GM23338 (cell line): ENCODE measurements around the gene ATF5. TPM values are rescaled to one million over a fixed set of nuclear protein-coding genes. Genes with fewer than 3 reads are reported as not detected.

Experiments used
- ATAC-seq: fragments of 200-7000 bp; cut with Tn5 transposase; 3 replicates; pipeline ENCODE4 v1.9.1; 2020
- DNase-seq: peaks from one replicate; pipeline ENCODE4 v3.0.0-alpha.2; 2015; ENCODE audit warnings: low spot score
- H2AFZ ChIP-seq: fragments of 200-600 bp; sonication (generic); 2 replicates; pipeline ENCODE4 v1.8.0; 2016; ENCODE audit warnings: antibody characterized with exemption, mild to moderate bottlenecking, moderate library complexity
- H3F3A ChIP-seq: fragments of 200-600 bp; sonication (generic); replicated peaks from 2 replicates; pipeline ENCODE4 v1.8.0; 2017; ENCODE audit warnings: antibody characterized with exemption, mixed run types, low read depth
- H3K27ac ChIP-seq: fragments of 200-600 bp; sonication (generic); 2 replicates; pipeline ENCODE4 v1.6.1; 2016; ENCODE audit warnings: low read depth
- H3K27me3 ChIP-seq: fragments of 200-600 bp; sonication (generic); 2 replicates; pipeline ENCODE4 v1.8.0; 2016; ENCODE audit warnings: mild to moderate bottlenecking, mixed run types, moderate library complexity; ENCODE audit not compliant: insufficient read depth
- H3K36me3 ChIP-seq: fragments of 200-600 bp; sonication (generic); 2 replicates; pipeline ENCODE4 v1.8.0; 2016; ENCODE audit warnings: mild to moderate bottlenecking; ENCODE audit not compliant: insufficient read depth
- H3K4me1 ChIP-seq: fragments of 200-600 bp; sonication (generic); 2 replicates; pipeline ENCODE4 v1.8.0; 2016; ENCODE audit warnings: mild to moderate bottlenecking, moderate library complexity; ENCODE audit not compliant: insufficient read depth
- H3K4me2 ChIP-seq: fragments of 200-600 bp; sonication (generic); 2 replicates; pipeline ENCODE4 v1.7.1; 2017; ENCODE audit warnings: mixed run types
- H3K4me3 ChIP-seq: fragments of 200-600 bp; sonication (generic); 2 replicates; pipeline ENCODE4 v1.6.1; 2016; ENCODE audit warnings: mixed run types
- H3K79me2 ChIP-seq: fragments of 200-600 bp; sonication (generic); replicated peaks from 2 replicates; pipeline ENCODE4 v1.8.0; 2017; ENCODE audit warnings: mild to moderate bottlenecking; ENCODE audit not compliant: insufficient read depth
- H3K9me2 ChIP-seq: fragments of 200-600 bp; sonication (generic); 2 replicates; pipeline ENCODE4 v1.8.0; 2017; ENCODE audit not compliant: insufficient read depth
- H4K20me1 ChIP-seq: fragments of 200-600 bp; sonication (generic); replicated peaks from 2 replicates; pipeline ENCODE4 v1.8.0; 2017; ENCODE audit warnings: mild to moderate bottlenecking; ENCODE audit not compliant: insufficient read depth
- H3K27ac Mint-ChIP-seq: 2 replicates; pipeline ENCODE4 v1.8.0; 2020; ENCODE audit warnings: inconsistent platforms, mild to moderate bottlenecking, moderate library complexity, mixed read lengths
- H3K27me3 Mint-ChIP-seq: 3 replicates; pipeline ENCODE4 v1.8.0; 2022; ENCODE audit warnings: low read depth, mild to moderate bottlenecking, moderate library complexity, mixed read lengths, inconsistent platforms; ENCODE audit not compliant: insufficient read depth, poor library complexity
- H3K36me3 Mint-ChIP-seq: 3 replicates; pipeline ENCODE4 v1.8.0; 2021; ENCODE audit warnings: low read depth, mild to moderate bottlenecking, inconsistent platforms, moderate library complexity, mixed read lengths
- H3K4me1 Mint-ChIP-seq: 3 replicates; pipeline ENCODE4 v1.8.0; 2020; ENCODE audit warnings: mild to moderate bottlenecking, inconsistent platforms, mixed read lengths
- H3K4me3 Mint-ChIP-seq: 3 replicates; pipeline ENCODE4 v1.8.0; 2021; ENCODE audit warnings: moderate library complexity, mild to moderate bottlenecking, inconsistent platforms, mixed read lengths
- H3K9me3 Mint-ChIP-seq: 3 replicates; pipeline ENCODE4 v1.8.0; 2020; ENCODE audit warnings: moderate library complexity, mild to moderate bottlenecking, inconsistent platforms, mixed read lengths
- CREB1 ChIP-seq: fragments of 250-450 bp; sonication (Bioruptor Pico); IDR thresholded peaks from 2 replicates; pipeline ENCODE4 v1.5.0; 2020; ENCODE audit warnings: low read depth, mild to moderate bottlenecking, moderate library complexity
- CTCF ChIP-seq, 2 experiments: fragments of 200-600 bp in 1 of 2; sonication (generic) in 1 of 2; conservative IDR thresholded peaks; 2 replicates each; pipeline versions ENCODE4 v1.5.1 to v1.6.1; 2016 to 2017; ENCODE audit warnings: antibody characterized with exemption in 2 of 2, low read depth in 2 of 2, mild to moderate bottlenecking in 2 of 2, moderate library complexity in 1 of 2
- EZH2phosphoT487 ChIP-seq: fragments of 200-600 bp; sonication (generic); IDR thresholded peaks from one replicate; pipeline ENCODE4 v1.8.1; 2018; ENCODE audit warnings: antibody characterized with exemption; ENCODE audit not compliant: unreplicated experiment
- POLR2AphosphoS5 ChIP-seq: IDR thresholded peaks from 2 replicates; pipeline ENCODE4 v1.6.1; 2016; ENCODE audit warnings: antibody characterized with exemption, low read depth
- ZNF114 ChIP-seq: fragments of 250-450 bp; sonication (Bioruptor Pico); IDR thresholded peaks from 2 replicates; pipeline ENCODE4 v1.5.0; 2020; ENCODE audit warnings: mild to moderate bottlenecking, moderate library complexity
- ZNF331 ChIP-seq: fragments of 250-450 bp; sonication (Bioruptor Pico); IDR thresholded peaks from 2 replicates; pipeline ENCODE4 v1.5.0; 2020; ENCODE audit warnings: low read depth, mild to moderate bottlenecking, moderate library complexity
- polyA plus RNA-seq: library from polyadenylated mRNA; unstranded; fragments of >200 nt; fragmentation: Nextera tagmentation; extraction: Ambion mirVana; gene quantifications from 2 replicates; pipeline ENCODE4 v1.2.1, GENCODE V29; 2016
- total RNA-seq: library from RNA; depleted of rRNA; stranded (reverse); fragments of >200 nt; shearing (Covaris generic); gene quantifications from 2 replicates; pipeline ENCODE4 v1.2.3, GENCODE V29; 2014

The ATF5 gene
- total and polyA plus RNA-seq, 2 experiments from 2014 or later: 7.4 to 9.6 TPM

DNA sequence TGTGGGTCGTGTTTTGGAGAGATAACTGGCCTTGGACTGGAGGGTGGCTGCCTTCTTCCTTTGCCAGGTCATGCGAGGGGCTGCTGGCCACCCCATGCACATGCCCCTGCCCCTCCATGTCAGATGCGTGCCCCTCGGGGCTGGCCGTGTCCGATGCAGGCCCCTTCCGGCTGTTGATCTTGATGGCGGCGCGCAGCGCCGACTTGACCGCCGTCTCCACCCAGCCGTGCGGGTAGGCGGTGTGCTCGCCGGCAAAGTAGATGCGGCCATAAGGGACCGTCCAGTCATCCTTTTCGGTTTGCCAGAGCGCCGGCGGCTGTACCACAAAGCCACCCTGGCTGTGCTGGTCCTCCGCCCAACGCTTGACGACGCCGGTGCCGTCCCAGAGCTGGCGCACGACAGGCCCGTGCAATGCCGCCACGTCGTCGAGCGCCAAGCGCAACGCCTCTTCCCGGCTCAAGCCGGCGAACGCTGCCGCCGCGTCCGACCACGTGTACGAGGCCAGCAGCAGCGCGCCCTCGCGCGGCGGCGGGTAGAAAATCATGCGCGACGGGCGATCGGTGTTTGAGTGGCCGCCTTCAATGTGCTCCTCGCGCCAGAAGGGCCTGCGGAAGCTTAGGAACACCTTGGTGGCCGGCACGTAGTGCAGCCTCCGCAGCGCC is 39.2 kb upstream of the ATF5 start:
- Histone ChIP-seq H3K4me3 (peak overlapping the region; percentile 53), H3F3A (peaks cover 30% of the 10 kb centered on the region; the same call in 1 of the 2 replicates), H3K36me3 (peaks cover 2% of the 10 kb centered on the region; the same call in 1 of the 2 replicates), H3K4me2 (peak overlapping the region; percentile 84), H3K27ac (no peak overlapping the region), H3K9me2 (no peaks in the 10 kb centered on the region), H3K4me1 (peaks cover 9% of the 10 kb centered on the region; the same call in 1 of the 2 replicates), H2AFZ (peak overlapping the region; percentile 96; the same call in 1 of the 2 replicates), H4K20me1 (no peaks in the 10 kb centered on the region; the same call in 1 of the 2 replicates), H3K27me3 (0 out of 2 replicates have a peak, but pooled peaks cover 3% of the 10 kb centered on the region), H3K79me2 (no peaks in the 10 kb centered on the region)
- TF ChIP-seq EZH2phosphoT487 (no peak), CREB1 (CRISPR knock-in tag) (peak; percentile 72), CTCF (conservative IDR thresholded peaks at IDR 0.05; ENCODE audit: low read depth in 2 of 2) (peak; percentile 61 to 85), ZNF331 (CRISPR knock-in tag) (no peak), POLR2AphosphoS5 (peak; percentile 39; the same call in 1 of the 2 replicates)
- Mint-ChIP-seq H3K36me3 (peaks cover 30% of the 10 kb centered on the region), H3K4me3 (peak overlapping the region; percentile 73), H3K27ac (peak overlapping the region; percentile 96), H3K27me3 (peaks cover 26% of the 10 kb centered on the region), H3K9me3 (peaks cover 5% of the 10 kb centered on the region), H3K4me1 (peaks cover 9% of the 10 kb centered on the region)
- peak; percentile 94 for DNase-seq
- peak; percentile 79 for ATAC-seq

DNA sequence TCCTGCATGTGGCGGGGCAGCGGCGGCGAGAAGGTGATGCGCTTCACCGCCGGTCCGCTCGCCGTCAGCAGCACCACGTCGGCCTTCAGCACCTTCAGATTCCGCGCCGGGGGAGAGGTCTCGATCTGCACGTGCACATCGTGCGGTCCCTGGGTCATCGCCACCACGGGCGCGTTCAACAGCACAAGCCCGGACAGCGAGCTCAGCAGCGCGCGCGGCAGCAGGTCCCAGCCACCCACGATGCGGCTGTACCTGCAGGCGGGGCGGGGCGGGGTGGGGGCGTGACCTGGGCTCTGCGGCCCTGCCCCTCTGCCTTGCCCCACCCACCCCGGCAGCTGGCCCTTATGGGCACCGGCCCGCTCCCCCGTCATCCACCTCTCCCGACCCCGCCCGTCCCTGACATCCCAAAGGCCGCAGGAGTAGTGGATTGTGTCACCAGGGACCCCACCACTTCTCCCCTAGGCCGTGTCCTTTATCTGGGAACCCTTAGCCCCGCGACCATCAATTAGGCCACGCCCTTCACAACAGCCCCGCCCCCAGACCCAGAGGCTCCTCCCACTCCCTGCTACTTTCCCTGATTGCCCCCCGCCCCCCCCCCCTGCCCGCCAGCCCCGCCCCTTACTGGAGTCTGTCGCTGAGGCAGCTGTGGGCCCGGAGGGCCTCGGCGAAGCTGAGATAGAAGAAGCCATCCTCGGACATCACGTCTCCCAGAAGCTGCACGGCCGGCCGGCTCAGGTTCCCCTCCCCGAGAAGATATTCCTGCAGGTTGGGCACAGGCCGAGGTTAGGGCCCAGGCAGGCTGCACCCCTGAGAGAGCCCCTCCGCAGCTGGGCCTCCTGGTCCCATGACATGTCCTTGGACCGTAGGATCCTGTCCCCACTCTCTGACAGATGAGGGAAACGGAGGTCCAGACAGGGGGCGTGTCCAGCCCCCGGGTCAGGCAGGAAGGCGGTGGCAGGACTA is 38.4 kb upstream of the ATF5 start:
- Mint-ChIP-seq H3K36me3 (peaks cover 22% of the 10 kb centered on the region), H3K27ac (peak overlapping the region; percentile 96), H3K27me3 (peaks cover 30% of the 10 kb centered on the region), H3K4me3 (peak overlapping the region; percentile 73), H3K9me3 (peaks cover 5% of the 10 kb centered on the region), H3K4me1 (peaks cover 9% of the 10 kb centered on the region)
- no peaks in the 10 kb centered on the region; the same call in 1 of the 2 replicates for H4K20me1 ChIP-seq
- DNase-seq (peak; percentile 80), ATAC-seq (peak; percentile 72)
- H2AFZ ChIP-seq: peak overlapping the region; percentile 96
- no peaks in the 10 kb centered on the region for H3K79me2 ChIP-seq
- H3K36me3 ChIP-seq: no peaks in the 10 kb centered on the region
- H3K4me3 ChIP-seq: peak overlapping the region; percentile 53
- no peaks in the 10 kb centered on the region for H3K9me2 ChIP-seq
- 0 out of 2 replicates have a peak, but pooled peaks cover 3% of the 10 kb centered on the region for H3K27me3 ChIP-seq
- H3K27ac ChIP-seq: no peak overlapping the region
- peaks cover 9% of the 10 kb centered on the region; the same call in 1 of the 2 replicates for H3K4me1 ChIP-seq
- H3F3A ChIP-seq: peaks cover 27% of the 10 kb centered on the region; the same call in 1 of the 2 replicates
- TF ChIP-seq ZNF114 (CRISPR knock-in tag) (no peak), POLR2AphosphoS5 (peak; percentile 44; the same call in 1 of the 2 replicates), CTCF (conservative IDR thresholded peaks at IDR 0.05; ENCODE audit: low read depth in 2 of 2) (peak in 1 of 2 experiments; percentile 32; a peak in 1 of 4 replicates)
- peak overlapping the region; percentile 84 for H3K4me2 ChIP-seq
